Parathyroid adenoma (tissue), 2 donors: ENCODE results near the gene DNAH3.

Experiments
- H2AFZ ChIP-seq: fragments of 300-600 bp; sonication (generic); one replicate; pipeline ENCODE4 v1.7.0; 2017; ENCODE audit warnings: antibody characterized with exemption, mild to moderate bottlenecking
- H3K27ac ChIP-seq: fragments of 300-600 bp; sonication (generic); one replicate; pipeline ENCODE4 v1.7.0; 2017
- H3K27me3 ChIP-seq: fragments of 300-600 bp; sonication (generic); one replicate; pipeline ENCODE4 v1.7.0; 2017; ENCODE audit warnings: low read length; ENCODE audit not compliant: control insufficient read depth, insufficient read depth
- H3K36me3 ChIP-seq: fragments of 300-600 bp; sonication (generic); one replicate; pipeline ENCODE4 v1.7.0; 2017; ENCODE audit warnings: low read length; ENCODE audit not compliant: control insufficient read depth, insufficient read depth
- H3K4me1 ChIP-seq: fragments of 300-600 bp; sonication (generic); one replicate; pipeline ENCODE4 v1.7.0; 2017; ENCODE audit warnings: control low read depth
- H3K4me2 ChIP-seq: fragments of 300-600 bp; sonication (generic); one replicate; pipeline ENCODE4 v1.7.0; 2017; ENCODE audit warnings: low read length
- H3K4me3 ChIP-seq: fragments of 300-600 bp; sonication (generic); one replicate; pipeline ENCODE4 v1.7.0; 2017; ENCODE audit warnings: low read depth, low read length
- H3K79me2 ChIP-seq: fragments of 300-600 bp; sonication (generic); one replicate; pipeline ENCODE4 v1.7.0; 2017; ENCODE audit warnings: control low read depth
- H3K9ac ChIP-seq: fragments of 300-600 bp; sonication (generic); one replicate; pipeline ENCODE4 v1.7.0; 2017; ENCODE audit warnings: mild to moderate bottlenecking
- H3K9me3 ChIP-seq: fragments of 300-600 bp; sonication (generic); one replicate; pipeline ENCODE4 v1.7.0; 2017; ENCODE audit warnings: low read length; ENCODE audit not compliant: control insufficient read depth
- CTCF ChIP-seq: fragments of 300-600 bp; sonication (generic); IDR thresholded peaks from one replicate; pipeline ENCODE4 v1.7.0; 2017; ENCODE audit warnings: antibody characterized with exemption, mild to moderate bottlenecking
- donor health status: primary hyperparathyroidism.

The DNAH3 gene

GRCh38 chr16:21083729-21084268, 66.8 kb downstream of the DNAH3 start:
- Histone ChIP-seq H3K4me3 (no peak overlapping the region), H3K27ac (no peak overlapping the region), H3K9me3 (no peaks in the 10 kb centered on the region), H3K4me1 (no peaks in the 10 kb centered on the region), H2AFZ (no peak overlapping the region), H3K36me3 (no peaks in the 10 kb centered on the region), H3K27me3 (no peaks in the 10 kb centered on the region), H3K9ac (no peak overlapping the region), H3K79me2 (no peaks in the 10 kb centered on the region), H3K4me2 (no peak overlapping the region)
- TF ChIP-seq CTCF, result peak; percentile 73

GRCh38 chr16:21081329-21081728, 69.3 kb downstream of the DNAH3 start:
- TF ChIP-seq CTCF, result no peak

GRCh38 chr16:21078563-21078962, 72.1 kb downstream of the DNAH3 start:
- no peak overlapping the region for H3K4me2 ChIP-seq
- no peak overlapping the region for H3K9ac ChIP-seq
- no peaks in the 10 kb centered on the region for H3K36me3 ChIP-seq
- H3K9me3 ChIP-seq, result no peaks in the 10 kb centered on the region
- H3K27ac ChIP-seq, result no peak overlapping the region
- no peak overlapping the region for H3K4me3 ChIP-seq
- TF ChIP-seq CTCF, result no peak
- H2AFZ ChIP-seq, result no peak overlapping the region
- H3K27me3 ChIP-seq, result no peaks in the 10 kb centered on the region
- H3K79me2 ChIP-seq, result no peaks in the 10 kb centered on the region
- H3K4me1 ChIP-seq, result no peaks in the 10 kb centered on the region

More at GRCh38 chr16:21081329-21081728, 69.3 kb downstream of the DNAH3 start:
- Histone ChIP-seq H3K27ac (no peak overlapping the region), H3K27me3 (no peaks in the 10 kb centered on the region), H2AFZ (peak overlapping the region; percentile 69), H3K4me2 (no peak overlapping the region), H3K79me2 (no peaks in the 10 kb centered on the region), H3K36me3 (no peaks in the 10 kb centered on the region), H3K4me3 (no peak overlapping the region), H3K9me3 (no peaks in the 10 kb centered on the region), H3K4me1 (no peaks in the 10 kb centered on the region), H3K9ac (no peak overlapping the region)

- Histone ChIP-seq H3K27me3 (no peaks in the 10 kb centered on the region), H3K36me3 (no peaks in the 10 kb centered on the region), H3K9ac (no peak overlapping the region), H3K27ac (no peak overlapping the region), H2AFZ (no peak overlapping the region), H3K4me2 (no peak overlapping the region), H3K9me3 (no peaks in the 10 kb centered on the region), H3K79me2 (no peaks in the 10 kb centered on the region), H3K4me1 (no peaks in the 10 kb centered on the region), H3K4me3 (no peak overlapping the region)
- TF ChIP-seq CTCF, result no peak
These were observed 74.3 kb downstream of the DNAH3 start for GRCh38 chr16:21076186-21076883.

- Histone ChIP-seq H3K9me3 (no peaks in the 10 kb centered on the region), H3K27ac (no peak overlapping the region), H3K36me3 (no peaks in the 10 kb centered on the region), H3K4me2 (no peak overlapping the region), H3K27me3 (no peaks in the 10 kb centered on the region), H3K9ac (no peak overlapping the region), H3K79me2 (no peaks in the 10 kb centered on the region), H3K4me3 (no peak overlapping the region), H2AFZ (no peak overlapping the region), H3K4me1 (no peaks in the 10 kb centered on the region)
- no peak for TF ChIP-seq CTCF
These were observed 75.4 kb downstream of the DNAH3 start for GRCh38 chr16:21075252-21075651.
